Measurements from ENCODE around the gene PCF11.
"Not testable (repeated sequence)": the region's sequence is repeated elsewhere in the genome, so short reads cannot be mapped to it uniquely, and the experiment has no call there.

The PCF11 gene, protein sequence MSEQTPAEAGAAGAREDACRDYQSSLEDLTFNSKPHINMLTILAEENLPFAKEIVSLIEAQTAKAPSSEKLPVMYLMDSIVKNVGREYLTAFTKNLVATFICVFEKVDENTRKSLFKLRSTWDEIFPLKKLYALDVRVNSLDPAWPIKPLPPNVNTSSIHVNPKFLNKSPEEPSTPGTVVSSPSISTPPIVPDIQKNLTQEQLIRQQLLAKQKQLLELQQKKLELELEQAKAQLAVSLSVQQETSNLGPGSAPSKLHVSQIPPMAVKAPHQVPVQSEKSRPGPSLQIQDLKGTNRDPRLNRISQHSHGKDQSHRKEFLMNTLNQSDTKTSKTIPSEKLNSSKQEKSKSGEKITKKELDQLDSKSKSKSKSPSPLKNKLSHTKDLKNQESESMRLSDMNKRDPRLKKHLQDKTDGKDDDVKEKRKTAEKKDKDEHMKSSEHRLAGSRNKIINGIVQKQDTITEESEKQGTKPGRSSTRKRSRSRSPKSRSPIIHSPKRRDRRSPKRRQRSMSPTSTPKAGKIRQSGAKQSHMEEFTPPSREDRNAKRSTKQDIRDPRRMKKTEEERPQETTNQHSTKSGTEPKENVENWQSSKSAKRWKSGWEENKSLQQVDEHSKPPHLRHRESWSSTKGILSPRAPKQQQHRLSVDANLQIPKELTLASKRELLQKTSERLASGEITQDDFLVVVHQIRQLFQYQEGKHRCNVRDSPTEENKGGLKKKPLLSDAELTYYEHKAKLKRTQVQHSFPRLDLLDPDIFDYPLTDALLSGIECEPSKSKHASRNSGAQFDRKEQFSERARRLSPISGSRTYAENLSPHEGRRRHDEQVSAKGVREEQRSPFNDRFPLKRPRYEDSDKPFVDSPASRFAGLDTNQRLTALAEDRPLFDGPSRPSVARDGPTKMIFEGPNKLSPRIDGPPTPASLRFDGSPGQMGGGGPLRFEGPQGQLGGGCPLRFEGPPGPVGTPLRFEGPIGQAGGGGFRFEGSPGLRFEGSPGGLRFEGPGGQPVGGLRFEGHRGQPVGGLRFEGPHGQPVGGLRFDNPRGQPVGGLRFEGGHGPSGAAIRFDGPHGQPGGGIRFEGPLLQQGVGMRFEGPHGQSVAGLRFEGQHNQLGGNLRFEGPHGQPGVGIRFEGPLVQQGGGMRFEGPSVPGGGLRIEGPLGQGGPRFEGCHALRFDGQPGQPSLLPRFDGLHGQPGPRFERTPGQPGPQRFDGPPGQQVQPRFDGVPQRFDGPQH (N-terminal part only)

DNA sequence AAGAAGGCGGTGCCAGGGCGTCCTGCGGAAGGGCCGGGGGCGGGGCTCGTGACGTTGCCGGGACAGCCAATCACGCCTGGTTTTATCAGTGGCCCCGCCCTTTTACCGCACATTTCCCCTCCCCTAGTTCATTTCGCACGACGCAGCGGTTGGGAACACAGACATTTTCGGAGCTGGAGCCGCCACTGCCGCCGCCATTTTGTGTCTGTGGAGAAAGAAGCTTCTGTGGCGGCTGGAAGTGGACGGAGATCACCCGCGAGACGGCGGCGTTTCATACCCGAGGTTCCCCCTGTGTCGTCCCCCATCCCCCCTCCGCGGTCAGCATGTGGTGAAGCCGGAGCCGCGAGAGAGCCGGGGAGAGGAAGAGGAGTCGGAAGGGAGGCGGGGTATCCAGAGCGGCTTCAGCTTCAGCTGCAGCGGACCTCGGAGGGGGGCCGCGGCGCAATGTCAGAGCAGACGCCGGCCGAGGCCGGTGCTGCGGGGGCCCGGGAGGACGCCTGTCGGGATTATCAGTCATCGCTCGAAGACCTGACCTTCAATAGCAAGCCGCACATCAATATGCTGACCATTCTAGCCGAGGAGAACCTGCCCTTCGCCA is at the start of gene PCF11:
Gene PCF11 (plus strand): TSS at position 136 of the 598 bp plus-strand sequence. CDS start 309 bp downstream, at position 445.
- DNase-seq (ENCODE audit: low spot score), result no peak

DNA sequence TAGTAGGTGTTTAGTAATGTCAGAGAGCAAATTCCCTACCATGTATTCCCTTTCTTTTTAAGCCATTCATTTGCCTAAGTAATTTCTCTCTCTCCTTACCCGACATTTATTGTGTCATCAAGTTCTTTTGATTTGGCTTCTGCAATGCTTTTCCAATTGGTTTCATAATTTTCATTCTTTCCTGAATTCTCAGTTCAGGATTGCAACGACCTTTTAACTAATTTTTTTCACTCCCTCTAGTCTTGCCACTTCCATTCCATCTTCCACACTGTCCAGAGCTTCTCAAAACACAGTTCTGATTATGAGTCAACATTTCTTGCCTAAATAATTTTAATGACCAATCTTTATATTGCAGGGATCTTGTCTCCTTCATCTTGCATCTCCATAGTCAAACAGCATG is 44.0 kb upstream of the PCF11 start:
- DNase-seq (ENCODE audit: low spot score), result no peak

DNA sequence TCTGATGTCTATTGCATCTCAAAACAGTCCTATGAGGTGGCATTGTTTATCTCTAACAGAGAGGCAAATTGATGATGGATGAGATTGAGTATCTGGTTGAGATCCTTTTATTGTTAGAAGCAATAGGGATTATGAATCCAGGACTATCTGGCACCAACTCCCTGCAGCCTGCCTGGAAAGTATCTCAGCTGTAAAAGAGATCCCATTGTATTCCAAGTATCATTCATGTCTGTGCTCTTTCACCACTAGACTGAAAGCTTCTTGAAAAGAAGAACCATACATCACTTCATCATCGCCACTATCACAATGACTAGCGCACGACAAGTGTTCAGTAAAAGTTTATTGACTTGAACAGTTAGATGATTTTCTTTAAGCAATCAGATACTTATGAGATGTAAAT is 41.9 kb upstream of the PCF11 start:
- no peak for DNase-seq (ENCODE audit: low spot score)

DNA sequence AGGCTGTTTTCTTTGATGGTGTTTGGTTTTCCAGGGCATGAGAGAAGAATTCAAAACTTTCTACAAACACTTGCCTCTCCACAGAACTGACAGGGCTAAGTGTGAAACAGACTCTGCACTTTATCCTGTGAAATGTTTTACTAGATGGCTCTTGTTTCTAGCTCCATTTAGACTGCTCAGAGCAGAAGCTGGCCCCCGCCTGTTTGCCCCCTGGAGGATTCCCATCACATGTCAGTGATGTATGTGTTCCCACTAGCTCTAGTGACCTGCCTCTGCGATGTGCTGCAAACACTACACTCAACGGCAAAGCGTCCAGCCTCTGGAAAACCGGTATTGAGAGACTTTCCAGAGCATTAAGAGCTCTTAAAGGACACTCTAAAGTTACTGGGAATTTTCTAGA is 41.4 kb upstream of the PCF11 start:
- DNase-seq (ENCODE audit: low spot score), result no peak

DNA sequence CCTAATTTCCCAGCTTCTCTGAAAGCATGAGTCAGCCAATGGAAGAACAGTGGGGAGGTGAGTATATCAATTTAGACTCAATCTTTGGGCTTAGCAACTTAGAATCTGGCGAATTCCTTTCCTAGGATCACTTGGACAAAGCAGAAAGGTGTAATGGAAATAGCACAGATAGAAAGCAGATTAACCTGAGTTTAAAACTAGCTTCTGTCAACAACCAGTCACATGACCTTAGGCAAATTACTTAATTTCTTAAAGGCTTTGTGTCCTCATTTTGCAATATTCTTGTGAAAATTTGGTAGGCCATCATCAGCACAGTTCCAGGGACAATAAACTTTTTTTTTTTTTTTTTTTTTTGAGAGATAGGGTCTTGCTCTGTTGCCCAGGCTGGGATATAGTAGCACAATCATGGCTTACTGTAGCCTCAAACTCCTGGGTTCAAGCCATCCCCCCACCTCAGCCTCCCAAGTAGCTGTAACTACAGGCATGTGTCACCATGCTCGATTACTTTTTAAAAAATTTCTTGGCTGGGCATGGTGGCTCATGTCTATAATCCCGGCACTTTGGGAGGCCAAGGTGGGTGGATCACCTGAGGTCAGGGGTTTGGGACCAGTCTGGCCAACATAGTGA is 40.8 kb upstream of the PCF11 start:
- no peak for DNase-seq (ENCODE audit: low spot score)

DNA sequence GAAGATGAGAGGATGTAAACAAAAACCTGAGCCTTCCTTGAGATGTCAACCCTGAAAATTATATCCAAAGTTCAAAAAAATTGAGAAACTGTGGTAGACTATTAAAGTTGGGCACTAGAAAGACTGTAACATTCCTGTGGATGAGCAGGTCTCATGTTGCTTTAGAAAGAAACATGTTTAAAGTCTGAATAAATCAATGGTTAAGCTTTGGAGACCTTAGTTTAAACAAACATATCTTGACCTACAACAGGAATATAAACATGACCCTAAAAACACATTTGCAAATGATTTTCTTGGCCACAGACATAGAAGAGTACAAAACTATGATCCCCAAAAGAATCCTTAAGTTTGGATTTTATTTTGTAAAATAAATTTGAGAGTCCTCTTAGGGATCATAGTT is 38.1 kb upstream of the PCF11 start:
- no peak for DNase-seq (ENCODE audit: low spot score)

DNA sequence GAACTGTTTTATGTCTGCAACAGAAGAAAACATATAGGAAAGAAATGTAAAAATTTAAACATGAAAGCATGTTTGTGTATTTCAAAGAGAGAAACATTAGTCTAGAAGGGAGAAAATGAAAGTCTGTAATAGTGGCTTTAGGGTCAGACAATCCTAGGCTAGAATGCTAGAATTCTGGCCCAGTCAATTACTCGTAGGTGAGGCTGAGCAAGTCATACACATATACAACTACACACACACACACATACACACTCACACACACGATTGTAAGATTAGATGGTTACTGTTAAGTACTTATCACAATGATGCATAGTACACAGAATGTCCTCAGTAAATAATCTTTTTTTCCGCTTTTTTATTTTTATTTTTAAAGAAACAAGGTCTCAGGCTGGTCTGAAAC is 37.7 kb upstream of the PCF11 start:
- no peak for DNase-seq (ENCODE audit: low spot score)

DNA sequence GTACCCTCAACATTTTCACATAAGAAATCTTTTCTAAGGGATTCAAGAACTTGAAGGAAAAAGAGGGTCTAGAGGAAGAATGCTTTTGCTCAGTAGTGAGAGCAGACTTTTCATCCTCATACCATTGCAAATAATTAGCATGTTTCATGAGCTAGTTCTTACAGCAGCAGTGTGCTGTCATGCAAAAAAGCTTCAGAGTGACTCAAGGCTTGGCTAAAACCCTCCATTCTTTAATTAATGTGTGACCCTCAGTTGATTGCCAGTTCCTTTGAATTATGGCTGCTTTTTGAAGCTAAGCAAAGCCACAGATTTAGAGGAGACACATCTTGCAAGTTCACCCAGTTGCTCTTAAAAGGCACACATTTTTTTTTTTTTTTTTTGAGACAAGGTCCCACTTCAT is 36.6 kb upstream of the PCF11 start:
- peak; percentile 62 for DNase-seq (ENCODE audit: low spot score)

DNA sequence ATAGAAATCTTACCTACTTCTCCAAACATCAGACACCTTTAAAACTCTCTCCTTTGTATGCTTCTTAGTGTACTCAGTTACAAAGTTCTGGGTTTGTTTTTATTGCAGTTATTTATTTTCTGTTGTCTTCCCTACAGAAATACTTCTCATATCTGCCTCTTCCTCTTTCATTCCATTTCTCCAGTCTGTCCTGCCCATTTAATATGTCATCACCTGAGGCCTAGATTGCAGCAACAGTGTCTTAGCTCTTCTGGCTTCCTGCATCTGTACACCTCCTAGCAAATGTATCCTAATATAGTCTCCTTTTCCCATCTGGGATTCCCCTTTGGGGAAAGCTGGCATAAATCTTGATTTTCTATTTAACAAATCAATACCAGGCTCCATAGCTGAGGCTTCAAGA is 34.9 kb upstream of the PCF11 start:
- DNase-seq (ENCODE audit: low spot score), result no peak

DNA sequence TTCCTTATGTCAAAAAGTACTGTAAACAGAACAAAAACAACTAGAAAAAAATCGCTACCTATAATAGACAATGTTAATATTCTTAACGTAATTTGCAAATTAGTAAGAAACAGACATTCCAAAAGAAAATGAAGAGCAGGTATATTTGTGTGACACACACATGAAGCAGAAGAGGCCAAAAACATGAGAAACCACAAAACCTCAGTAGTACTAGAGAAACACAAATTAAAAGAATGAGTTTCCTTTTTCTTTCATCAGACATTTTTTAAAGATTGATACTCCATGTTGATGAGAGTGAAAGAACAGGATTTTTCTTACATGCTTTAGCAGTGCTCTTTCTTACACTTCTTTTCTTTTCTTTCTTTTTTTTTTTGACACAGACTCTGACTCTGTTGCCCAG is 34.2 kb upstream of the PCF11 start:
- DNase-seq (ENCODE audit: low spot score), result no peak

DNA sequence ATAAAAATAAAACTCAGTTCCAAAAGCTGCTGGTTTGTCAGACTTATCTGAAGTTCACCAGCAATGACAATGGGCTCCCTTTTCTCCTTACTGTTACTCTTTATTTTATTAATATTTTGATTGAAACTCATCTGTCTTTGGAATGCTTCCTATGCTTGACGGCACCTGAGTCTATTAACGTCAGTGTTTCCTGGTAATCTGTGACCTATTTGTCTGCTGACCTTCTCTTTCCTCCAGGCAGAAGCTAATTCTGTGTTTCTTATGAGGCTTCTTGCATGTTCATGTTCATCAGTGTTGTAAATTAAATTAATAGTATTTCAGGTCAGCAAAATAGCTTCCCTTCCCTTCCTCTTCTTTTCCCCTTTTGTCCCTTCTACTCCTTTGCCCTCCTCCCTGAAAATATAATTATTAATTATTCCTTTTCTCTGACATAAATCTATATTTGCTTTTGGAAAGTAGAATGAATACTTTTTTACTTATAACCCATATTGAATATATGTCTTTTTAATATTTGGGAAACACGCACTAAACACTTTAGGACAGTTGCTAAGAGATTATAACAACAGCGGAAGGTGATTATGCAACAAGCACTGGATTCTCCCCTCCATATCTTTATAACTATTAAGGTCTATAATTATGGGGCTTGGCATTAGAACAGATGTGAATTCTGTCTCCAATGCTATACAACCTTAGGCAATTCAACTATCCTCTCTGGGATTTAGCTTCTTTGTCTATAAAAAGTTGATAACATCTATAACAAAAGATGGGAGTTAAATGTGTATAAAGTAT is 32.1 kb upstream of the PCF11 start:
- peak; percentile 74 for DNase-seq (ENCODE audit: low spot score)

DNA sequence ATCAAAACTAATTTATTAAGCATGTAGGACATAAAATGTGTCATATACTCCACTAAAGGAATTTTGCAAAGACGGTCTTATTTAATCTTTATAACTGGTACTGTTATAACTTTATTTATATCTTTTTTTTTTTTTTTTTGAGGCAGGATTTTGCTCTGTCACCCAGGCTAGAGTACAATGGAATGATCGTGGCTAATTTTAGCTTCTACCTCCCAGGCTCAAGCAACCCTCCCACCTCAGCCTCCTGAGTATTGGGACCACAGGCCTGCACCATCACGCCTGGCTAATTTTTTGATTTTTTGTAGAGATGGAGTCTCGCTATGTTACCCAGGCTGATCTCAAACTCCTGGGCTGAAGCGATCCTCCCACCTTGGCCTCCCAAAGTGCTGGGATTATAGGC is 31.4 kb upstream of the PCF11 start:
- DNase-seq (ENCODE audit: low spot score), result no peak

DNA sequence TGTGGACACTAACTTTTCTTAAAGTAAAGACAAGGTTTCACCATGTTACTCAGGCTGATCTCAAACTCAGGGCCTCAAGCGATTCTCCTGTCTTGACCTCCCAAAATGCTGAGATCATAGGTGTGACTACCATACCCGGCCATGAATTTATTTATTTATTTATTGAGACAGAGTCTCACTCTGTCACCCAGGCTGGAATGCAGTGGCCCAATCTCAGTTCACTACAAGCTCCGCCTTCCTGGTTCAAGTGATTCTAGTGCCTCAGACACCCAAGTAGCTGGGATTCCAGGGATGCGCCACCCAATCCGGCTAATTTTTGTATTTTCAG is 29.7 kb upstream of the PCF11 start:
- peak; percentile 35 for DNase-seq (ENCODE audit: low spot score)

DNA sequence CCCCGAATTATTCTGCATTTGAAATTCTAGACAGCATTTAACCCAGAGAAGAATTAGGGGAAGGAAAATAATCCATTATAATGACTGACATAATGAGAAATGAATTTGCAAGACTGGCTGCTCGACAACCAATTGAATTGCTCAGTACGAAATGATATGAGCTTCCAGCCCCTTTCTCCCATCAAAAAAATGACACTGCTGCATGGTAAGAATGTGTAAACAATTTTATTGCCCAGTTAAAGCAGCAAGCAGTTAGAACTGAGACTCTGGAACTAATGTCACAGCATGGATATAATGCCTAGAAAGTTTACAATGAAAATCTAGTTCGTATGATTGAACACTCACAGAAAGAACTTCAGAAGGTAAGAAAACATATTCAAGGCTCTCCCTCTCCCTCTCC is 24.7 kb upstream of the PCF11 start:
- DNase-seq (ENCODE audit: low spot score), result no peak

DNA sequence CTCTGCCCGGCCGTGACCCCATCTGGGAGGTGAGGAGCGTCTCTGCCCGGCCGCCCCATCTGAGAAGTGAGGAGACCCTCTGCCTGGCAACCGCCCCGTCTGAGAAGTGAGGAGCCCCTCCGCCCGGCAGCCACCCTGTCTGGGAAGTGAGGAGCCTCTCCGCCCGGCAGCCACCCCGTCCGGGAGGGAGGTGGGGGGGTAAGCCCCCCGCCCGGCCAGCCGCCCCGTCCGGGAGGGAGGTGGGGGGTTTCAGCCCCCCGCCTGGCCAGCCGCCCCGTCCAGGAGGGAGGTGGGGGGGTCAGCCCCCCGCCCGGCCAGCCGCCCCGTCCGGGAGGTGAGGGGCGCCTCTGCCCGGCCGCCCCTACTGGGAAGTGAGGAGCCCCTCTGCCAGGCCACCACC is 23.7 kb upstream of the PCF11 start:
- not testable (repeated sequence) for DNase-seq (ENCODE audit: low spot score)

DNA sequence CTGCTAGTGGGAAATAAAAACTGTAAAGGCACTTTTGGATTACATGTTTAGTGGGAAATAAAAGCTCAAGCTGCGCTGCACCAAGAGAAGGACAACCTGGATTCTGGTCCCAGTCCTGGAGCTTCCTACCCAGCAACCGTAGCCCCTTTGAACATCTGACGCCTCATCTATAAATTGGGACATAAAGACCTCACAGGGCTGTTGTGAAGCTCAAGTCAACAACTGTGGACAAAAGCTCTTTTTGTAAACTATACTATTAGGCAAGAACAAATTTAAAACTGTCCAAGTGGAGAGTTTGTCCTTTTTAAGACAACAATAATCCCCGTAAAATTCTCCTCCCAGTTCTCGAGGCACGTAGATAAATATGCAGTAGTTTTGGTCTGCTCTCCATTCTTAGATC is 17.6 kb upstream of the PCF11 start:
- DNase-seq (ENCODE audit: low spot score), result no peak

DNA sequence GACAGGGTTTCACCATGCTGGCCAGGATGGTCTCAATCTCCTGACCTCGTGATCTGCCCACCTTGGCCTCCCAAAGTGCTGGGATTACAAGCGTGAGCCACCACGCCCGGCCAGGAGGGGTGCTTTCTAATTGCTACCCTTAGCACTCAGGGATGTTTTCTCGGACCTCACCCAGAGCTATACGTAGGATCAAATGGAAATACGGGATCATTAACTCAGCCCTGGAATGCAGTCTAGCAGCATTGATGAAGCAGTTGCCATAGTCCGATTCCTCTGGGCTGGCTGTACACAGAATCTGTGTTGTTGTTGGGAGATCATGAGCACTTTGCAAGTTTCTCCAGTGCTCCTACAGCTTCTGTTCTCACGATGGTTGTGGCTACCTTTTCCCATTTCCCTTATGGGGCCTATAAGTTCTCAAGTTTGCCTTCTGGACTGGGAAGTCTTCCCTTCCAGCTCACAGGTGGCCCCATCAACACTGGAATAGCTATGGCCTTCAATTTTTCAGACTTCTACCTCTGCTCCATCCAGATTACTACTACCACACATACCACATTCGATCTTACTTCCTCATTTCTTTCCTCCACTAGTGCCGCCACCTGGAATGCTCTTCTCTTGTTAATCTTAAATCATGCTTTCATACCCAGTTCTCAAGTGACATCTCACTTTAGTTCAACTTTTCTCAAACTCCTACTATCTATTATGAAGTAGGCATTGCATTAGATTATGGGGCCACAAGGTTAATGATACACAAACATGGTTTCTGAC is 16.1 kb upstream of the PCF11 start:
- no peak for DNase-seq (ENCODE audit: low spot score)

DNA sequence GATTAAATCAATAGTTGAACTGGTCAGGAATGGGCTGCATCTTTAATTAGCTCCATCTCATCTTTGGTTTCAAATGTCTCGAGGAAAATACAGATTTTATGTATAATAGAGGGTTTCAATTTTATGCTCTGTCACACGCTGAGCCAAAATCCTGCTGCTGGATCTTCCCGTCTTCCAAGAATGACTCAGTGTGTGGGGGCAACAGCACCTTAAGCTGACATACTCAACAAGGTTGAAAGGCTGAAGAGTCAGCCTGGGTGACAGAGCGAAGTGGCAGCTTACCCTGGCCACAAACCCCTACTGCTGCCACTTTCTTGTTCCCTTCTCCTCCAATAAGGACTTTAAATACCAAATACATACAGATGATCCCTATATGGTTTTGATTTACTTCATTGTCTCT is 9.0 kb upstream of the PCF11 start:
- no peak for DNase-seq (ENCODE audit: low spot score)

DNA sequence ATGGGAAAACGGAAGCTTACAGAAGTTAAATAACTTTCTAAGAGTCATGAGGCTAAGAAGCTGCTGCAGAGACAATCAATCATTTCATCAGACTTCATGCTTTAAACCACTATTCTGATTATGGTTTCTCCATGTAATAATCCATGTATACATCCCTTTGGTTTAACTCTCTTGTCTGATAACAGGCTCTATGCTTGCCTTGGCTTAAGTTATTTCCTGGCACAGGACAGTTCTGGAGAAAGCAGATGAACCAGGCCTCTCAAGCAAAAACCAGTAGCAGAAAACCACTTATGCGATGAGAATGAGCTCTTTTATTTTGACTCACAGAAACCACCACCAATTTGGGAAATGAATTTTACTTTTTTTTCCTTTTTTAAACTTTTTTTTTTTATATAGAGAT is 6.5 kb upstream of the PCF11 start:
- DNase-seq (ENCODE audit: low spot score), result no peak

DNA sequence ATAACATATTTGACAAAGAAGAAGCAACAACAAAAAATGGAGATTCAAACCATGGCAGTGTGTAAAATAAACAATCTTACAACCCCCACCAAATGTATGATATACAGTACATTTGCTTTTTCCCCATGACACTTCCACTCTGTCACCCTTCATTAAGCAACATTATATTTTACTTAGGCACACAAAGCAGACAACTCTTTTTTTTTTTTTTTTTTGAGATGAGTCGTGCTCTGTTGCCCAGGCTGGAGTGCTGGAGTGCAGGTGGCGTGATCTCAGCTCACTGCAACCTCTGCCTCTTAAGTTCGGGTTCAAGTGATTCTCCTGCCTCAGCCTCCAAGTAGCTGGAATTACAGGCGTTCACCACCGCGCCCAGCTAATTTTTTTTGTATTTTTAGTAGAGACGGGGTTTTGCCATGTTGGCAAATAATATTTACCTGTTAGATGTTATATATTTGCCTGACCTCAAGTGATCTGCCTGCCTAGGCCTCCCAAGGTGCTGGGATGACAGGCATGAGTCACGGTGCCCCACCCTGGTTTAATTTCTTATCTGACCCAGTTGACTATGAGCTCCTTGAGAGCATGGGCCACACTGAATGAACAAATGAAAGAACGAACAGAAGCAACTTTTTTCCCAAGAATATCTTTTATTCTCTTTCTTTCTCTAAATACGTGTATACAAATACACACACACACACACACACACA is 5.5 kb upstream of the PCF11 start:
- DNase-seq (ENCODE audit: low spot score), result peak; percentile 71
